ENCODE data around the gene CFAP68. TPM values are rescaled to one million over a fixed set of nuclear protein-coding genes. Genes with fewer than 3 reads are reported as not detected.

The CFAP68 gene
- total and polyA plus RNA-seq, 7 donors = 9.1 to 44.3 (median 18.9) TPM

DNA sequence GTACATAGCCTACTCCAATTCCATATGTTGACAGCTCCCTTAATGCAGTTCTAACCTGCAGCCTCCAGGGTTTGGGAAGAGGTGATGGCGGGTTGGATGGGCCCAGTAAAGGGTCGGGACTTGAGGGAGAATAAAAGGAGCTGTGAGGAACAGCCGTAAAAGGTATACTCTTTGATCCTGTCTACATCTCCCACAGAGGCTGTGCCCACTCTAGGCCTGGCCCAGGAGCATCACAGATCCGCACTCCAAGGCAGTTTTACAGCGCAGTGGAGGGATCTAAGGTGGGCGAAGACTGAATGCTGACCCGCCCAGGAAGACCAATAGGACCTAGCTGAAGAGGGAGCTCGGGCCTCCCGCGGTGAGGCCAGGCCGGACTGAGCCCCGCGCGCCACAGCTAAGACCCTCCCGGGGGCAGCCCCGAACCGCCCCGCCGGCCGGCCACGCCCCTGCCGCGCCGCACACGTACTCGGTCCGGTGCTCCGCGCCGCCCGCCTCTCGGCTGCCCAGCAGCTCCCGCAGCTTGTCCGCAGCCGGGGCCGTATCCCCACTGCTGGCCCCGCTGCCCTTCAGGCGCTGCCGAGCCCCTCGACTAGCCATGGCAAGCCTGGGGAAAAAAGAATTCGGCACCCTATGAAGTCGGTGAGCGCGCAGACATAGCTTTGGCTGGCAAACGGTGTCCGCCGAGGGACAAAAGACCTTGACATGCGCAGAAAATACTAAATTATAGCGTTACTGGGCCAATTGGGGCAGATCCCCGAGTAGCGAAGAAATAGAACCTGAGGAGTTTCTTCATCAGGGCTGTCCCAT, 8.3 kb upstream of the CFAP68 start, which contains the start of gene ALG9:
ALG9 (minus strand) TSS at position 696 of the 807 bp plus-strand sequence; CDS start at position 597, 99 bp downstream.
- Histone ChIP-seq H3K27ac (peak within 1 kb of the TSS; percentile 83 to 96 (median 93)), H3K36me3 (peaks cover 0 to 36% (median 6%) of the 10 kb centered on the region in 4 donors), H3K27me3 (no peaks in the 10 kb centered on the region), H3K4me3 (peak within 1 kb of the TSS; percentile 64 to 90 (median 88)), H3K4me1 (peaks cover 0 to 22% (median 9%) of the 10 kb centered on the region in 4 donors), H3K9me3 (no peaks in the 10 kb centered on the region)
- TF ChIP-seq EP300 (IDR thresholded peaks at IDR 0.05) (peak in 1 of 4 donors; percentile 57), POLR2A (IDR thresholded peaks at IDR 0.05) (no peak), POLR2AphosphoS5 (IDR thresholded peaks at IDR 0.05) (peak; percentile 33 to 79 (median 65))
- TF ChIP-seq, protein P1, sequence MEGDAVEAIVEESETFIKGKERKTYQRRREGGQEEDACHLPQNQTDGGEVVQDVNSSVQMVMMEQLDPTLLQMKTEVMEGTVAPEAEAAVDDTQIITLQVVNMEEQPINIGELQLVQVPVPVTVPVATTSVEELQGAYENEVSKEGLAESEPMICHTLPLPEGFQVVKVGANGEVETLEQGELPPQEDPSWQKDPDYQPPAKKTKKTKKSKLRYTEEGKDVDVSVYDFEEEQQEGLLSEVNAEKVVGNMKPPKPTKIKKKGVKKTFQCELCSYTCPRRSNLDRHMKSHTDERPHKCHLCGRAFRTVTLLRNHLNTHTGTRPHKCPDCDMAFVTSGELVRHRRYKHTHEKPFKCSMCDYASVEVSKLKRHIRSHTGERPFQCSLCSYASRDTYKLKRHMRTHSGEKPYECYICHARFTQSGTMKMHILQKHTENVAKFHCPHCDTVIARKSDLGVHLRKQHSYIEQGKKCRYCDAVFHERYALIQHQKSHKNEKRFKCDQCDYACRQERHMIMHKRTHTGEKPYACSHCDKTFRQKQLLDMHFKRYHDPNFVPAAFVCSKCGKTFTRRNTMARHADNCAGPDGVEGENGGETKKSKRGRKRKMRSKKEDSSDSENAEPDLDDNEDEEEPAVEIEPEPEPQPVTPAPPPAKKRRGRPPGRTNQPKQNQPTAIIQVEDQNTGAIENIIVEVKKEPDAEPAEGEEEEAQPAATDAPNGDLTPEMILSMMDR (IDR thresholded peaks at IDR 0.05) = peak in 3 of 4 experiments; percentile 18 to 59 (median 48)
- DNase-seq = peak; percentile 90
- 0% methylated on average over 51 of the region's 51 CpGs for WGBS, 2 donors
- intact Hi-C loops (cut with DNase I) = no loop called here

DNA sequence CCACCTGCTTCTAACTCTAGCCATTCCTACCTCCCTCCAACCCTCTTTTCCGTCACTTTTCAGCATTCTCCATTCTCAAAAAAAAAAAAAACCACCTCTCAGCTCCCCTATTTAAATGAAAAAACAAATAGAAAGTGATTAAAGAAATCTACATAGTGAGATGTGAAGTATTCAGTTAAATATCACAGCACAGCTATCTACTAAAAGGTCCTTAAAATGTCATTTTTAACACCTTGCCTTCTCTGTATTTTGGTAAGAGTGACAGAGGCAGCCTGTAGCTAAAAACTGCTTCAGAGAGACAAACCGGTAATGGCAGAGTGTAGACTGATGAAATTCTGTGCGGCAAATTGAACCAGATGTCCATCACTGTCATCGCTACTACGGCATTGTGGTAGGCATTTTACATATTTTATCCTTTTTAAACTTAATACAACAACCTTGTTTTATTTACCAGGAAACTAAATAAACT, 7.6 kb upstream of the CFAP68 start:
- intact Hi-C loops (cut with DNase I) = no loop called here
- Histone ChIP-seq H3K4me1 (peaks cover 0 to 22% (median 9%) of the 10 kb centered on the region in 4 donors), H3K4me3 (peak overlapping the region; percentile 64 to 90 (median 88)), H3K9me3 (no peaks in the 10 kb centered on the region), H3K27ac (peak overlapping the region; percentile 83 to 96 (median 93)), H3K36me3 (peaks cover 0 to 29% (median 6%) of the 10 kb centered on the region in 4 donors), H3K27me3 (no peaks in the 10 kb centered on the region)
- WGBS, 2 donors = 53 to 66% methylated on average over 5 of the region's 5 CpGs
- no peak for DNase-seq
- no peak for TF ChIP-seq POLR2AphosphoS5 (IDR thresholded peaks at IDR 0.05)
- TF ChIP-seq EP300 (IDR thresholded peaks at IDR 0.05) = no peak
- TF ChIP-seq, protein P1 (IDR thresholded peaks at IDR 0.05) = no peak
- TF ChIP-seq POLR2A (IDR thresholded peaks at IDR 0.05) = no peak

DNA sequence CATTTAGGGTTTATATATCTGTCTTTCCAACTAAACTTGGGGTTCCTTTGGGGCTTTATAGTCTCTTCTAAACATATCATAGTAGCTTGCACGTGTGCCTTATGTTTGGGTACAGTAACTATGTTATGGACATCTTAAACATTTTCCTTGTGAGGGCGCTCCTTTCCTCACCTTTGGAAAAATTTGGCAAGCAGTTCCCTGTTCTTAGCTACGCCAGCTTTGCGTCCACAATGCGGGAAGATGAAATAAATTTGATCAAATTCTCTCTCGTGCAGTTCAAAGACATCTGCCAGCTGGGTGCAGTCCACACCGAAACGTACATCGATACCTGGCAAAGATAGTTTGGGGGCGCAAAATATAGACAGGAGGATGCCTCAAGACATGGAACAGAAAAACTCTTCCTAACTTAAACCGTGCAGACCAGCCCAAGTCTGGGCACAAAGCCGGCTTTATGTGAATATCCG, 924 bp upstream of the CFAP68 start:
- H3K27ac ChIP-seq = peak overlapping the region; percentile 89 to 97 (median 92)
- H3K4me3 ChIP-seq = peak overlapping the region; percentile 44 to 65 (median 58)
- WGBS, 2 donors = 0 to 1% methylated on average over 13 of the region's 13 CpGs
- intact Hi-C loops (cut with DNase I) = loop anchor here (2.0 to 5.0 kb wide), 4 partner anchors 48 to 209 kb away; partner anchors contain the start of genes DIXDC1, SDHD and TIMM8B
- no peaks in the 10 kb centered on the region for H3K9me3 ChIP-seq
- H3K36me3 ChIP-seq = peaks cover 0 to 9% (median 0%) of the 10 kb centered on the region in 4 donors
- no peak for DNase-seq
- H3K27me3 ChIP-seq = no peaks in the 10 kb centered on the region
- peaks cover 0 to 14% (median 10%) of the 10 kb centered on the region in 4 donors for H3K4me1 ChIP-seq
- TF ChIP-seq POLR2AphosphoS5 (IDR thresholded peaks at IDR 0.05) (no peak), EP300 (IDR thresholded peaks at IDR 0.05) (no peak), POLR2A (IDR thresholded peaks at IDR 0.05) (no peak)
- TF ChIP-seq, protein P1 (IDR thresholded peaks at IDR 0.05) = no peak

DNA sequence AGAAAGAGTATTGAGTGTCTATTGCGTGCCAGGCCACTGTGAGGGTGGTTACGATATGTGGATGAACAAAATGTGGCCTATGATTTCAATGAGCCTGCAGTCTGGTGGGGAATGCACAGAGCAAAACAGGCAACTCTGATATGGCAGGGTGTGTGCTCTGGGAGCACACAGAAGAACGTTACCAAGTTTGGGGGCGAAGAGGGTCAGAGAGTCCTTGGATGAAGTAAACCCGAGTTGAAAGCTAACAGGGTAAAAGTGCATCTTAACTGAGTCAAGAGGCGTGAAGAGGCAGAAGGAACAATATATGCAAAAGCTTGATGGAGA, 258 bp downstream of the CFAP68 start:
- peaks cover 0 to 18% (median 0%) of the 10 kb centered on the region in 4 donors for H3K36me3 ChIP-seq
- H3K4me3 ChIP-seq = peak overlapping the region; percentile 44 to 65 (median 58)
- no peaks in the 10 kb centered on the region for H3K9me3 ChIP-seq
- intact Hi-C loops (cut with DNase I) = loop anchor here (1.0 to 5.0 kb wide), 6 partner anchors 33 to 208 kb away; partner anchors contain the start of genes DIXDC1, DLAT, HSPB2 and SDHD
- peaks cover 0 to 14% (median 10%) of the 10 kb centered on the region in 4 donors for H3K4me1 ChIP-seq
- no peak for DNase-seq
- TF ChIP-seq, protein P1 (IDR thresholded peaks at IDR 0.05) = no peak
- TF ChIP-seq POLR2AphosphoS5 (IDR thresholded peaks at IDR 0.05) (no peak), EP300 (IDR thresholded peaks at IDR 0.05) (no peak), POLR2A (IDR thresholded peaks at IDR 0.05) (no peak)
- peak overlapping the region; percentile 89 to 97 (median 92) for H3K27ac ChIP-seq
- no peaks in the 10 kb centered on the region for H3K27me3 ChIP-seq
- 14 to 40% methylated on average over 6 of the region's 6 CpGs for WGBS, 2 donors

All from sigmoid colon (tissue), 7 donors.